ENCODE measurements around the gene CDKL1.
A peak's percentile ranks its signal among the peaks of the same experiment; 100 is the strongest.

CDKL1 gene

DNA sequence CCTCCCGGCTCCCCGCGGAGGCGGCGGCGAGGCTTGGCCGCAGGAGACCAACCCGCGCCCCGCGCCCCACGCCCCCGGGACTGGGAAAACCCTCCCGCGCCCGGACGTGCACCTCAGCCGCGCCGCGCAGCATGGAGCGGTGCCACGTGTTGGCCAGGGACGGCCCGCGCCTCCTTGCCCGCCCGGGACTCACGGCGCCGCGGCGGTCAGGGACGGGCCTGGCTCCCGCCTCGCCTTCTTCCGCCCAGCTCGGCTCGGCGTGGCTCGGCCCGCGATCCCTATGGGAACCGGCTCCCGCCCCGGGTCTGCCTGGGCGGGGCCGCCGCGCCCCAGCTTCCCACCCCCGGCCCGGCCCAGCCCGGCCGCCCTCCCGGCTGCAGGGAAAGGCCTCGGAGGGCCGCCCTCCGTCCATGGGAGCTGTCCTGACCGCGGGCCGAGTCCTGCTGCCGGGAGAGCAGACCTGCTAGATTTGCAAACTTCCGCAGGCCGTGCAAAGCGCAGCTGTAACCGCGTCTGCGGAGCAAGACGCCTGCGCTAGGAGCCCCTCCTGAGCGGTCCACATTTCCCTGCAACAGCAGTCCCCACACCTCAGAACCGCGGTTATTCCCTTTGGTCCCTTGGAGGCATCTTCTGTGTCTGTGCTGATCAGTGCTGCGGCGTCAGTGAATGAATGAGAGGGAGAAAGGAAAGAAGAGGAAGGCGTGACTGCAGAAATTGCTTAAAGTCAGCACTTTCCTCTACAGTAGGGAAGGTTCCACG lies at the start of gene CDKL1:
TSS of gene CDKL1 (minus strand) at position 251 of the 759 bp plus-strand sequence. CDS start 1,013 bp downstream, outside the sequence.
- peak; percentile 65 for DNase-seq

DNA sequence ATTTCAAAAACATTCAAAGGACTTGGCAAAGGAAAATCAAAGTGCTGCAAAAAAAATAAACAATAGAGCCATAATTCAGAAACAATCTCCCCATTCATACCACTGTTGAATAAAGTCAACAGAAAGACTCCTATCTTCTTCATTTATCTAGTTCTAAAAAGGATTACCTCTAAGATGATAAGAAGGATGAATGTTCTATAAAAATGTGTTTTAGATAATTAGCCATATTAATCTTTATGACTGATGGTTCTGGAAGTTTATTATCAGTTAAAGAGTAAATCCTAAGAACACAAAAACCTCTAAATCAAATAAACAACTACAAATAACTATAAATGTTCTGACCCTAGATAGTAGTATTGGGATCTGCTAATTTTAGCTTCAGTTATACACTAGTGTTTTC lies 37.8 kb upstream of the CDKL1 start:
- ATAC-seq, result no peak
- DNase-seq, result no peak

More for the DNA sequence above, at the start of gene CDKL1:
- ATAC-seq, result peak; percentile 76

DNA sequence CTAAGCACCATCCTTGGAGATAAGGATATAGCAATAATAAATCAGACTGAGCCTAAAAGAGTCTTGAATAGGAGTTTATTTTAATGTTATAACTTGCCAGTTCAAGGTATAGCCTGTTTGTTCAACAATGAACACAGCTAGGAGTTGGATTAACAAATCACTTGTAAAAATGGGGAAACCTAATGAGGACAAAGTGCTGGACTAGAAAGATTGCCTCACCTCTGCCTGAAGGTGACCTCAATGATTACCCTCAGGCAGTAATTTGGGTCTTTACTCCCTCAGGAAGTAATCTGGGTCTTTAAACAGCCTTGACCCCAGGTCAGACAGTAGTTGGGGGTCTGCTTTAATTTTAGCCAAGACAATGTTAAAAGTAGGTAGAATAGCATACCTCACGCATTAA lies 35.5 kb upstream of the CDKL1 start:
- DNase-seq, result no peak
- ATAC-seq, result no peak

DNA sequence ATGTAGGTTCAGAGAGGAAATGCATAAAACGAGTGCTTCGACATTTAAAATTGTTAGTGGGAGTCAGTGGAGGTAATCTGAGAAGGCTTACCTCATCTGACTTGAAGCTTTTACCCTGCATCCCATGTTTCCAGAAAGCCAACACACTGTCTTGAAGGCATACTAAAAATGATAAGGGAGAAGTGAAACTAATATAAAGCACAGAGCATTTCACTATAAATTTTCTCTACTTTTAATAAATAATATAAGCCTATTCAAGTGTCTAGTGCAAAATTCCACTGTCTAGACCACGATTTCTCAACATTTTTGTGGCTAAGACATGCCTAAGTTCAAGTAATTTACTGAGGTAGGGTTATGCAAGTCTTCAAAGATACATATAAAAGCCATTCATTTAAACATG lies 29.1 kb upstream of the CDKL1 start:
- no peak for DNase-seq
- no peak for ATAC-seq

DNA sequence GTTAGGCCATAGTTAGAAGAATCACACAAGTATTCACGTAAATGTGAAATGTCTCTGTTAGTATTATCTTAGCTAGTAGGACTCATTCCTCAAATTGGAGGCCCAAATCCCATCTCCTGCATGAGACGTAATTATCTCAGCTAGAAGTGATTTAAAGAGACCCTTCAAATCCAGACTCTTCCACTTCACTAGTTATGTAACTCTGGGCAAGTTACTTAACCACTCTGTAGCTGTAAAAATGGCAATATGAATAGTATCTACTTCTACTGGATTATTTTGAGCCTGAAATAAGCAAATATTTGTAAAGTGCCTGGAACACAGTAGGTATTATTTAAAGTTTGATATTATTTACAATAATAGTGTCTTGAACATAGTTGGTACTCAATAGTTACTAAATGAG lies 28.4 kb upstream of the CDKL1 start:
- no peak for DNase-seq
- ATAC-seq, result no peak

DNA sequence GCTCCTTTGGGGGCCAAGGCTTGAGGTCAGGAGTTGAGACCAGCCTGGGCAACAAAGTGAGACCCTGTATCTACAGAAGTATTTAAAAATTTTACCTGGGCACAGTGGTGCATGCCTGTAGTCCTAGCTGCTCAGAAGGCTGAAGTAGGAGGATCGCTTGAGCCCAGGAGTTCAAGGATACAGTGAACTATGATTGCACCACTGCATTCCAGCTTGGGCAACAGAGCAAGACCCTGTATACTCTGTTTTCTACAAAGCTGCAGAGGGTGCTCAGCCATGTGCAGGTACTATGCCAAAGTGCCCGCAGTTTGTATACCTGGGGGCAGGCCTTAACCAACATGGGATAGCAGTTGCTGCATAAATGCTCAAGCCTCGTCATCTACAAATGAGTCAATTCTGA lies 26.8 kb upstream of the CDKL1 start:
- no peak for DNase-seq
- ATAC-seq, result no peak

DNA sequence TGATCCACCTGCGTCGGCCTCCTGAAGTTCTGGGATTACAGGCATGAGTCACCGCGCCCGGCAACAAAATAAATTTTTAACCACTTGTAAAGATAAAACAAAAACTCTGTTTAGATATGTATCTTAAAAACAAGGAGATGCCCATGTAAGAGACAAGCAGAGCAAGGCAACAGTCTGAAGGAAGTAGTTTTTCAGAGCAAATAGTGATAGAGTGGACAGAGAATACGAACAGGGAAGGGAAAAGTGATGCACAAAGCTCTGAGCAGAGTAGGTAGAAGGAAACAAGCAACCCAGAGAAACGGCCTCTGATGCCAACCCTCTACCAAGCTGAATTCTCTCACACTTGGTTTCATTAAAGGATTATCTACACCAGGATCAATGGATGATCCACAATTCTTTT lies 24.8 kb upstream of the CDKL1 start:
- no peak for ATAC-seq
- no peak for DNase-seq

DNA sequence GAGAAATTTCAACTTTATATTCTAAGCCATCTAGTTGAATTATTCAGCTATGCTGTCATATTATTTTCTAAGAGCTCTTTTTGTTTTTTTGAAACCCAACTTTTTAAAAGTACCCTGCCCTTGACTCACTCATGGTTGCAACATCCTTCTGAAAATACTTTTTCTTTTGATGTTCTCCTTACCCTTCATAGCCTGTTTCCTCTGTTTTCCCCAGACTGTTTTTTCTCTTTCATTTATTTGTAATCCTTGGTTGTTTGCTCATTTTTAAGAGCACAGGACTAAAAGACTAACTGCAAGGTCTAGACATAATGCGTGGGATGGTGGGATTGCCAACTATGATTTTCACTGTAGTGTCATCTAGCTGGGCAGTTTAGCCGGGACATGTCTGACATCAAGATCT lies 21.2 kb upstream of the CDKL1 start:
- DNase-seq (no peak), ATAC-seq (no peak)

DNA sequence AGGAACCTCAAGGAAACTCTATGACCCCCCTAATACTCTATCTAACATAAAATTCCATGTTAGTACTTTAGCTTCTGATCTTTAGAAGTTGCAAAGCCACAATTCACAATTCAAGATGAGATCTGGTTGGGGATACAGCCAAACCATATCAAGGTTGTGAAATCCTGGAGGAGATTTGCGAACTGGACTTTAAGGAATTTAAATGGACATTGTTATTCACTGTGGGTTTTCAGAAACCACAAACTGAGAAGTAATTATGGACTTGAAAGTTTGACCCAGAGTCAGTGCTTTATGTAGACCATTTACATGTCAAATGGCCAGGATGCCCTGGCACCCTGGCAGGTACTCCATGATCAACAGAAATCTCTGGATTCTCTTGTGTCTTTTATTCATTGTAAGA lies 14.2 kb upstream of the CDKL1 start:
- DNase-seq, result no peak

DNA sequence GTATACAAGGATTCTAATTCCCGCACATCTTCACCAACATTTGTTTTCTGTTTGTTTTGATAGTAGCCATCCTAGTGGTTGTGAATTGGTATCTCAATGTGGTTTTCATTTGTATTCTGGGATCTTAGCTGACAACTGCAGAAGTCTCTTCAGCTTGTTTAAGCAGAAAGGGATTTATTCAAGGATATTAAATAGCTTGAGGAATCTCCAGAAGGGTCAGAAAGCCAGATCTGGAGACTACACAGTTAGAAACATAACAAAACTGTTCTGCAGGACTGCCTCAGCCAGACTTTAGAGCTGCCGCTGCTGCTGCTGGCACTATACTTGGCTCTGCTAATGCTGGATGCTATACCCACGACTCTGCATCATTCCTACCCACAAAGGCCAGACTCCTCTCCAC lies 13.4 kb upstream of the CDKL1 start:
- DNase-seq (no peak), ATAC-seq (no peak)

More for the DNA sequence above, 14.2 kb upstream of the CDKL1 start:
- no peak for ATAC-seq

DNA sequence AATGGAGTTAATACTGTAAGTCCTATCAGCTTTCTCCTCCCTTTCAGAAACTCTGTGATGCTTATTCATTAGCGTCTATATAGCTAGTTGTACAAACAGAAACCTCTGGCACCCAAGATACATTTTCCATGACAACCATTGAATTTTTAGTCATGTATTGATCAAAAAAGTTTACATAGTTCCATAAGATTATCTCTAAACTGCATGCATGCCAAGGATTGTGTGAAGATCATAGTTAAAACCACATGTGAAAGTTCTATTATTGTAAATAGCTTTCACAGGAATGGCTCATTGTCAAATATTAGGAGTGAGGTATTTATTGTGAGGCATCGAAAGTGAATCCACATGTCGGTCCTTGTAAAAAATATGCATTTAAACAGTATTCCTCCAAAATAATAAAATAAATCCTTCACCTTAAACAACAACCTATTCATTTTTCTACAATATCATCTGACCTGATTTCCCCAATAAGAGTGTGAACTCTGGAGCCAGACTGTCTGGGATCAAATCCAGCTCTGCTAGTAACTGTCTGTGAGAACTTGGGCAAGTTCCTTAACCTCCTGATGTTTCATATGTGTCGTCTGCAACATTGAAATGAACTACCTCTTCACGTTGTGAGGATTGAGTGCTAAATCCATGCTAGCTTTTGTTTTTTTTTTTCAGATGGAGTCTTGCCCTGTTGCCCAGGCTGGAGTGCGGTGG lies 10.6 kb upstream of the CDKL1 start:
- ATAC-seq (no peak), DNase-seq (no peak)

DNA sequence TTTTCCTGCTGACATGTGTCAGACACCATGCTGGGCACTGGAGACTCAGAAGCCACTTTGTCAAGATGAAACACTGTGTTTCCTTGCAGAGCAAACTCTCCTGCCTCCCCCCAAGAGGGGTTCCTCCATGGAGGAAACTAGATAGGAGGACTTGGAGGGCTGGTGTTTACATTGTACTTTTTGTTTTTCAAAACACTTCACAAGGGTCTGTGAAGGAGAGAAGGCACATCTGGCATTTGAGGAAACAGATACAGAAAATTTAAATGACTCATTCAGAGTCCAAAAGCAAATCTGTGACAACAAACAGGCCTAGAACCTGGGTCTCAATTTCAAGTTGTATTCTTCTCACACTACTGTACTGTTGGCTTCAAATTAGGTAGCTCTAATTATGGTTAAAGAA lies 6.7 kb upstream of the CDKL1 start:
- ATAC-seq, result no peak
- no peak for DNase-seq

DNA sequence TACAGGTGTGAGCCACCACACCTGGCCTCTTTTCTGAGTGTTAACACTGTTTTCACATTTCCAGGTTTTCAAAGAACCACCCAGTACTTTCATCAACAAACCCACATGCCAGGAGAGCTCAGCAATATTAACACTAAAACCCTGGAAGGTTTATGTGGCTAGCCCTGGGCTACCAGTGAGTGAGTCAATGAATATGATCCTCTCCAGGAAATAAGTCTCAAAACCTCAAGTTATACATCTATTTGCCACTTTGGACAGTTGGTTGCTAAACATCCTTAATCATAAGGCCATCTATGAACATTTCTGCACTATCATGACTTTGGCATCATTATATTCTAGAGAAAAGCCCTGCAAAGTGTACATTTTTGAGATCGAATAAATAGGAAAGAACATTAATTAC lies 6.3 kb upstream of the CDKL1 start:
- DNase-seq, result no peak
- no peak for ATAC-seq

DNA sequence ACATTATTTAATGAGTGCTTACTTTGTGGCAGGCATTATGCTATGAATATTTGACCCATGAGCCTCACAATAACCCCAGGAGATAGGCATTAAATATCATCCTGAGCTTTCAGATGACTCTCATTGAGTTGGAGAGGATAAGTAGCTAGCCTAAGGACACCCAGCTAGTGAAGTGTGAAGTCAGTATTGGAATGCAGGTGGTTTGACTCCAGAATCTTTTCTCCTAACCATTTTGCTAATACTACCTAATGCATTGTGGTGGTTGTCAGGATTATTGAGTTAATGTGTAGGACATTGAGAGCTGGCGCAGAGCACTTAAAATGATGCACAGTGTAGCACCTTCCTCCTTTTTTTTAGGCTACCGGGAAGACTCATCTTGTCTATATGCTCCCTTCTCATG lies 3.8 kb upstream of the CDKL1 start:
- ATAC-seq (no peak), DNase-seq (no peak)

DNA sequence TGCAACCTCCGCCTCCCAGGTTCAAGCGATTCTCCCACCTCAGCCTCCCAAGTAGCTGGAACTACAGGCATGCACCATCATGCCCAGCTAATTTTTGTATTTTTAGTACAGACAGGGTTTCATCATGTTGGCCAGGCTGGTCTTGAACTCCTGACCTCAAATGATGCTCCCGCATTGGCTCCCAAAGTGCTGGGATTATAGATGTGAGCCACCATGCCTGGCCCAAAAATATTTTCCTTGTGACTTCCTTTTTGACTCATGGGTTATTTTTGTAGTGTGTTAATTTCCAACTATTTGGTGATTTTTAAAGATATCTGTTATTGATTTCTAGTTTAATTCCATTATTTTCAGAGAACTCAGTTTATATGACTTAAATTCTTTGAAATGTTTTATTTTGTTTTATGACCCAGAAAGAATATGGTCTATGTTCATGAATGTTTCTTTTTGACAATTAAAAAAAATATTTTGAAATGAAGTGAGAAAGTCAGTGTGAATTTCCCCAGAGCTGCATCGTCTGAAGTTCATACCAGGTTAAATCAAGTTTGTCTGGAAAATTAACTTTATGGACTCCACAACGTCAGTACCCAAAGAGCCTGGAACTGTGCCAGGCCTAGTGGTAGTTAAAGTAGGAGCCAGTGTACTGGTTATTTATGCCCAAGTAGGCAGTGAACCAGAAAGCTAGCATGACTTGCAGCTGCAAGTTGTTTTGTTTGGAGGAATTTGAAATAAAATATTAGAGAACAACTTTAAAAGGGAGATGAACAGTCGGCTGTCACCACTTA lies 2.8 kb upstream of the CDKL1 start:
- DNase-seq (no peak), ATAC-seq (no peak)

DNA sequence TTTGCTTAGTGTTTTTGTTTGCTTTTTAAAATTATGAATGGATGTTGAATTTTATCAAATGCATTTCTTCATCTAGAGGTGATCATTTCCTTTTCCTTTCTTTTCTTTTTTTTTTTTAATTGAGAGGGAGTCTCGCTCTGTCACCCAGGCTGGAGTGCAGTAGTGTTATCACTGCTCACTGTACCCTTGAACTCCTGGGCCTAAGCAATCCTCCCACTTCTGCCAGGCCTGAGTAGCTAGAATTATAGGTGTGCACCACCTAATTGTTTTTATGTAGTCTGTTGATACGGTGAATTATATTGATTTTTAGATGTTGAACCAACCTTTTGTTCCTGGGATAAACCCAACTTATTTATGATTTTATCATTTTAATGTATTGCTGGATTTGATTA lies 1.5 kb upstream of the CDKL1 start:
- DNase-seq (no peak), ATAC-seq (no peak)

DNA sequence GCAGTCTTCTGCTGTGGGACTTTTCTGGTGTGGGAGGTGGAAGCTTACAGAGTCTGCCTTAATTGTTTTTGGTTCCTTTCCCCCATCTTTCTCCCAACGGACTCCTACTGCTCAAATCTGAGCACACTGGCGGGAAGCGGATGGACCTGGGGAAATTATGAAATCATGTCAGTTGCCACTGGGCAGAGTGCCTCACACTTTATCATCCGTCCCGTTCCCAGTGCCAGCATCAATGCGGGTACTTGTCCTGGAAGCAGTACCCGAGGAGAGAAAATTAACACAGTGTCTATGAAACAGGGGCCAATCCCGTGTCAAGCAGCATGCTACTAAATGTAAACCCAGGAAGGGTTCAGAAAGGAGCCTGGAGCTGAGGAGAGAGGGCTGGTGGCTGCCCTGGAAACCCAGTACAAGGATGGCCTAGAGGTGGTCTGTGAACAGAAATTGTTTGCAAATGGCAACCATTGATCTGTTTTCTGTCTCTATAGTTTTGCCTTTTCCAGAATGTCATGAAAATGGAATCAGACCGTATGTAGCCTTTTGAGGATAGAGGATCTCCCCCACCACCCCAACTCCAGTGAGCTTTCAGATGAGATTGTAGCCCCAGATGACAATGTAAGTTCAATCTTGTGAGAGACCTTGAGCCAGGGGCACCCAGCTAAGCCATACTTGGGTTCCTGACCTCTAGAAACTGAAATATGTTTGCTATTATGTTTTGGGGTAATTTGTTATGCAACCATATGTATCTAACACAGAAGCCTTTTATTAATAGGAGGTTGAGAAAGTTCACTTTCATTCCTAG lies 908 bp upstream of the CDKL1 start:
- DNase-seq (peak; percentile 6), ATAC-seq (no peak)

DNA sequence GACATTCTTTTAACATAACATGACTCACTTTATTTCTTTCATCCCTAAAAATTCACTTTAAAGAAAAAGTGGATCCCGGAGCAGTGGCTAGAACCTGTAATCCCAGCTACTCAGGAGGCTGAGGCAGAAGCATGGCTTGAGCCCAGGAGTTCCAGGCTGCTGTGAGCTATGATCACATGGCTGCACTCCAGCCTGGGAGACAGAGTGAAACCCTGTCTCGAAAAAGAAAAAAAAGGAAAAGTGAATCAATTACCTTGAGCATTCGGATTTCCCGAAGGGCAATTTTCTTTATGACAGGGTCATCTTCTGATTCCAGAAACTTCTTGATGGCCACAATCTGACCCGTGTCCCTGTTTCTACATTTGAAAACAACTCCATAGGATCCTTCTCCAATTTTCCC lies 1.2 kb downstream of the CDKL1 start:
- no peak for DNase-seq
- no peak for ATAC-seq

DNA sequence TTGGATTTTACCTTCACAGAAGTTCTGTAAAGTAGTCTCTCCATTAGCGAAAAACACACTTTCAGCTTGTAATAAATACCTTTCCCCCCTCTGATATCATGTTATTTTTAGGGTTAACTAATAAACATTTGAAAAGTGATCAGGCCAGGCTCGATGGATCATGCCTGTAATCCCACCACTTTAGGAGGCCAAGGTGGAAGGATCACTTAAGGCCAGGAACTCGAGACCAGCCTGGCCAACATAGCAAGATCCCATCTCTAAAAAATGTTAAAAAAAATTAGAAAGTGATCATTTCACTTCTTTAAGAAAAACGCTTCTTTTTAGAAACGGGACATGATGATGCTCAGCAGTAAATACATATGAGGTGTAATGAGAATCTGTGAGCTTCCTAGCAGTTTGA lies 2.0 kb downstream of the CDKL1 start:
- DNase-seq (no peak), ATAC-seq (no peak)

DNA sequence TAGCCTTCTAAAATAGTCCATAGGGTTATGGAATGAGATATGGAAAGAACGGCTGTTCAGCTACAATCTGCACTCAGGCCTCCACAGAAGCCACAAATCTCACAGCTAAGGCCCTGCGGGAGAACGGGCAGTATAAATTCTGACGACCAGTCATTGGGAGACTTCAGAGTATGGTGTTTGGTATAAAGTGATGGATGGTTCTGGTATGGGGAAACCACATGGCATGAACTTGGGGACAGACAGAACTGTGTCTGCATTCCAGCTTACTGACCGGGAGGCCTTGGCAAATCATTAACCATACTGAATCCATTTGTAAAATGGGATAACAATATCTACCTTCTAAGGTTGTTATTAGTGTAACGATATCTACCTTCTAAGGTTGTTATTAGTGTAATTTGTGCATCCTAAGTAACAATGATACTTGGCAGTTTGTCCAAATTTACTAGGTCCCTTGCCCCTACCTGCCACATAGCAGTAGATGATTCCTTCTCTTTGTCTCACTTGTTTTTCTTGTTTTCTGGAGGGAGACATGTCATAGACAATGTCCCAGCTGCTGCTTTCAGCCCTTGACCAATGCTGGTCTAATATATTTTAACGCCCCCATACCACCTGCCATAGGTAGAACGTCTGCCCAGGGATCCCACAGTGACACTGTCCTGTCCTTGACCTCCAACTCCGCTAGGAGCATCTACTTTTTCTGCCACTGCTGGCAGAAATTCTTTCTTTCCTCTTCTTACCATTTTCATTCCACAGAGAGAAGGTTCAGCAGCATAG lies 6.8 kb downstream of the CDKL1 start:
- ATAC-seq (no peak), DNase-seq (no peak)

DNA sequence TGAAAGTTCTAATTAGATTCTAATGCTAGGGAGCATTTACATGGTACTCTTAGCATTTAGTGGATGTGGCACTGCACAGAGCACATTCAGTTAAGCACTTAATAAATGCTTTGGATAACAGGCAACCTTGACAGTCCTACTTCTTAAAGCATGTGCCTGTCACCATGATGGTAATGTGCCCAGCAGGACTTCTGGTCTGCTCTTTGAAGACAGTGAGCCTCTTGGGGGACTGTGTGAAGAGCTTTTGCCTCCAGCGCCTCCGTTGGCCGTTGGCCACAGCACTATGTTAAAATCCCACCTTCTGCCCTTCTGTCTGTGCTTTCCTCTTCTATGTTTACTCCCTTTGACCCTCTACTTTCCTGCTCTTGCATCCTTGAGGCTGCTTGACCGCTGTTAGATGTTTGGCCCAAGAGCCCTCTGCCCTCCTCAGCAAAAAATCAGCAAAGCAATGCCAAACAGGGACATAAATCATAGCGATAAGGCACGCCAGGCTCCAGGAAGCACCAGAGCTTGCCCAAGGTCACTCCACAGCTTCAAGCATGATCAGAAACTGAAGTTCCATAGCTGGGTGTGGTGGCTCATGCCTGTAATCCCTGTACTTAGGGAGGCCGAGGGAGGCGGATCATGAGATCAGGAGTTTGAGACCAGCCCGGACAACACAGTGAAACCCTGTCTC lies 8.3 kb downstream of the CDKL1 start:
- no peak for DNase-seq
- no peak for ATAC-seq

All from stimulated activated naive CD8-positive, alpha-beta T cell treated with anti-CD3 and anti-CD28 coated beads, Interleukin-15, Interleukin-2, amounts not matched to agents 100 U/mL and 50 U/mL, for 24 hours (primary cell).